NCI-H1694 treated with DMSO at 0.1 percent for 48 hours (cell line): ENCODE results near the gene RIOK2.
"Not testable (repeated sequence)": the region's sequence is repeated elsewhere in the genome, so short reads cannot be mapped to it uniquely, and the experiment has no call there.

Source experiments
- DNase-seq: peaks from one replicate; lab custom pipeline; 2025; lab: John Stamatoyannopoulos, UW

Gene RIOK2

GRCh38 chr5:97183100-97183929, at the start of gene RIOK2:
TSS of gene RIOK2 (minus strand) at chr5:97183247. CDS start at chr5:97183191, 56 bp downstream.
- DNase-seq = peak; percentile 97

GRCh38 chr5:97231025-97231636, 48.1 kb upstream of the RIOK2 start:
- peak; percentile 28 for DNase-seq

- DNase-seq = no peak
Observed at GRCh38 chr5:97229688-97230285, 46.7 kb upstream of the RIOK2 start.

- DNase-seq = no peak
Observed at GRCh38 chr5:97229196-97229595, 46.1 kb upstream of the RIOK2 start.

GRCh38 chr5:97225222-97225621, 42.2 kb upstream of the RIOK2 start:
- no peak for DNase-seq

GRCh38 chr5:97224112-97224750, 41.2 kb upstream of the RIOK2 start:
- DNase-seq = no peak

GRCh38 chr5:97223596-97223995, 40.5 kb upstream of the RIOK2 start:
- no peak for DNase-seq

- DNase-seq = no peak
Observed at GRCh38 chr5:97209343-97209742, 26.3 kb upstream of the RIOK2 start.

- no peak for DNase-seq
Observed at GRCh38 chr5:97208714-97209113, 25.7 kb upstream of the RIOK2 start.

- no peak for DNase-seq
Observed at GRCh38 chr5:97208184-97208713, 25.2 kb upstream of the RIOK2 start.

- DNase-seq = no peak
Observed at GRCh38 chr5:97194366-97194765, 11.3 kb upstream of the RIOK2 start.

GRCh38 chr5:97193355-97193688, 10.3 kb upstream of the RIOK2 start:
- DNase-seq = no peak

- DNase-seq = no peak
Observed at GRCh38 chr5:97192580-97193354, 9.7 kb upstream of the RIOK2 start.

GRCh38 chr5:97191893-97192292, 8.8 kb upstream of the RIOK2 start:
- DNase-seq = no peak

- DNase-seq = not testable (repeated sequence)
Observed at GRCh38 chr5:97189523-97189922, 6.5 kb upstream of the RIOK2 start.

- no peak for DNase-seq
Observed at GRCh38 chr5:97183930-97184213, 825 bp upstream of the RIOK2 start.

- DNase-seq = no peak
Observed at GRCh38 chr5:97182571-97183099, 412 bp downstream of the RIOK2 start.

- DNase-seq = no peak
Observed at GRCh38 chr5:97181856-97182545, 1.0 kb downstream of the RIOK2 start.

- not testable (repeated sequence) for DNase-seq
Observed at GRCh38 chr5:97179457-97179856, 3.6 kb downstream of the RIOK2 start.

- DNase-seq = no peak
Observed at GRCh38 chr5:97172227-97172626, 10.8 kb downstream of the RIOK2 start.

GRCh38 chr5:97171703-97172102, 11.3 kb downstream of the RIOK2 start:
- no peak for DNase-seq
